Kidney (tissue), 14 donors: ENCODE results near the gene AGPAT3. TPM values are rescaled to one million over a fixed set of nuclear protein-coding genes. Genes with fewer than 3 reads are reported as not detected.
A peak's percentile ranks its signal among the peaks of the same experiment; 100 is the strongest.

ENCODE experiments used
- DNase-seq, 5 donors: peaks; one replicate each; pipeline ENCODE4 v3.0.0-alpha.2; 2013 to 2020
- FAIRE-seq: peaks from 2 replicates; lab custom pipeline; 2012; peaks lifted over from hg19 to GRCh38; lab: Jason Lieb, UNC
- H3K27ac ChIP-seq, 2 donors: one replicate each; pipeline ENCODE4 v1.7.0; 2013; ENCODE audit warnings: low read depth in 2 of 2, low read length in 2 of 2, inconsistent platforms in 1 of 2
- H3K27me3 ChIP-seq: one replicate; pipeline ENCODE4 v1.7.1; 2013; ENCODE audit warnings: low read length, inconsistent platforms; ENCODE audit not compliant: control insufficient read depth, insufficient read depth
- H3K36me3 ChIP-seq, 3 donors: one replicate each; pipeline versions ENCODE4 v1.7.0 to v1.7.1; 2013; ENCODE audit warnings: low read length in 3 of 3, control low read depth in 1 of 3, inconsistent platforms in 1 of 3; ENCODE audit not compliant: insufficient read depth in 3 of 3, control insufficient read depth in 2 of 3
- H3K4me1 ChIP-seq, 3 donors: one replicate each; pipeline versions ENCODE4 v1.7.0 to v1.7.1; 2013; ENCODE audit warnings: low read length in 3 of 3, inconsistent platforms in 1 of 3, low read depth in 1 of 3; ENCODE audit not compliant: control insufficient read depth in 2 of 3, insufficient read depth in 2 of 3
- H3K4me3 ChIP-seq, 3 donors: one replicate each; pipeline versions ENCODE4 v1.7.0 to v1.8.1; 2013; ENCODE audit warnings: low read length in 3 of 3, control low read depth in 1 of 3, inconsistent platforms in 1 of 3
- H3K9ac ChIP-seq, 3 donors: one replicate each; pipeline versions ENCODE4 v1.7.0 to v1.7.1; 2013; ENCODE audit warnings: low read length in 3 of 3, control low read depth in 1 of 3, inconsistent platforms in 1 of 3
- H3K9me3 ChIP-seq, 3 donors: one replicate each; pipeline versions ENCODE4 v1.7.0 to v1.7.1; 2013; ENCODE audit warnings: low read length in 3 of 3, control low read depth in 1 of 3, inconsistent platforms in 1 of 3; ENCODE audit not compliant: control insufficient read depth in 2 of 3, insufficient read depth in 1 of 3
- intact Hi-C: fragments of 100-400 bp; cut with DNase I; formaldehyde crosslinking; loops from one replicate; pipeline ENCODE4 v1.11.1; 2022
- polyA plus RNA-seq: library from polyadenylated mRNA; stranded (reverse); fragments of 350-450 nt; fragmentation: Illumina TruSeq; extraction: RNeasy Lipid Tissue Mini Kit (QIAGEN cat#74804); gene quantifications from one replicate; pipeline ENCODE4 v1.2.3, GENCODE V29; 2014; ENCODE audit warnings: low read depth, low replicate concordance; ENCODE audit not compliant: insufficient read depth
- total RNA-seq: library from RNA; stranded (reverse); fragmentation: NEBNext Ultra II Directional; extraction: Animal tissue kit (Norgen Biotek cat#: 25700); gene quantifications from one replicate; pipeline ENCODE4 v1.2.1, GENCODE V29; 2021
- TF ChIP-seq, protein P1 (sequence below): IDR thresholded peaks from 3 replicates; pipeline ENCODE4 v1.5.1; 2012; ENCODE audit warnings: mild to moderate bottlenecking, moderate library complexity, borderline replicate concordance; ENCODE audit not compliant: insufficient read depth; ENCODE audit errors: extremely low read depth
- donor health status: control.
- donor health status: control.
- donor health status: control.
- donor health status: control.
- donor health status: control.
- donor health status: DM: yes; HTN: yes; CAD: no.
- donor health status: Normal renal cell carcinoma (clear cell type).

AGPAT3 gene
- total and polyA plus RNA-seq, 2 donors from 2014 or later = 40.3 to 86.2 TPM

GRCh38 chr21:43817157-43818086 is 47.6 kb upstream of the AGPAT3 start:
- Histone ChIP-seq H3K27ac (no peak overlapping the region), H3K27me3 (no peaks in the 10 kb centered on the region), H3K4me3 (no peak overlapping the region), H3K9me3 (peaks cover 0 to 7% (median 0%) of the 10 kb centered on the region in 3 donors), H3K9ac (no peak overlapping the region), H3K4me1 (peaks cover 0 to 3% (median 0%) of the 10 kb centered on the region in 3 donors), H3K36me3 (no peaks in the 10 kb centered on the region)
- TF ChIP-seq, protein P1, sequence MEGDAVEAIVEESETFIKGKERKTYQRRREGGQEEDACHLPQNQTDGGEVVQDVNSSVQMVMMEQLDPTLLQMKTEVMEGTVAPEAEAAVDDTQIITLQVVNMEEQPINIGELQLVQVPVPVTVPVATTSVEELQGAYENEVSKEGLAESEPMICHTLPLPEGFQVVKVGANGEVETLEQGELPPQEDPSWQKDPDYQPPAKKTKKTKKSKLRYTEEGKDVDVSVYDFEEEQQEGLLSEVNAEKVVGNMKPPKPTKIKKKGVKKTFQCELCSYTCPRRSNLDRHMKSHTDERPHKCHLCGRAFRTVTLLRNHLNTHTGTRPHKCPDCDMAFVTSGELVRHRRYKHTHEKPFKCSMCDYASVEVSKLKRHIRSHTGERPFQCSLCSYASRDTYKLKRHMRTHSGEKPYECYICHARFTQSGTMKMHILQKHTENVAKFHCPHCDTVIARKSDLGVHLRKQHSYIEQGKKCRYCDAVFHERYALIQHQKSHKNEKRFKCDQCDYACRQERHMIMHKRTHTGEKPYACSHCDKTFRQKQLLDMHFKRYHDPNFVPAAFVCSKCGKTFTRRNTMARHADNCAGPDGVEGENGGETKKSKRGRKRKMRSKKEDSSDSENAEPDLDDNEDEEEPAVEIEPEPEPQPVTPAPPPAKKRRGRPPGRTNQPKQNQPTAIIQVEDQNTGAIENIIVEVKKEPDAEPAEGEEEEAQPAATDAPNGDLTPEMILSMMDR = no peak
- DNase-seq = peak in 1 of 5 donors; percentile 67
- intact Hi-C loops = no loop called here
- no peak for FAIRE-seq

GRCh38 chr21:43818685-43819084 is 46.3 kb upstream of the AGPAT3 start:
- no peak overlapping the region for H3K9ac ChIP-seq
- intact Hi-C loops = no loop called here
- peaks cover 0 to 3% (median 0%) of the 10 kb centered on the region in 3 donors for H3K4me1 ChIP-seq
- H3K27me3 ChIP-seq = no peaks in the 10 kb centered on the region
- no peak overlapping the region for H3K27ac ChIP-seq
- H3K36me3 ChIP-seq = no peaks in the 10 kb centered on the region
- H3K4me3 ChIP-seq = no peak overlapping the region
- no peak for FAIRE-seq
- TF ChIP-seq, protein P1 = no peak
- peaks cover 0 to 7% (median 0%) of the 10 kb centered on the region in 3 donors for H3K9me3 ChIP-seq
- DNase-seq = peak in 1 of 5 donors; percentile 14

DNA sequence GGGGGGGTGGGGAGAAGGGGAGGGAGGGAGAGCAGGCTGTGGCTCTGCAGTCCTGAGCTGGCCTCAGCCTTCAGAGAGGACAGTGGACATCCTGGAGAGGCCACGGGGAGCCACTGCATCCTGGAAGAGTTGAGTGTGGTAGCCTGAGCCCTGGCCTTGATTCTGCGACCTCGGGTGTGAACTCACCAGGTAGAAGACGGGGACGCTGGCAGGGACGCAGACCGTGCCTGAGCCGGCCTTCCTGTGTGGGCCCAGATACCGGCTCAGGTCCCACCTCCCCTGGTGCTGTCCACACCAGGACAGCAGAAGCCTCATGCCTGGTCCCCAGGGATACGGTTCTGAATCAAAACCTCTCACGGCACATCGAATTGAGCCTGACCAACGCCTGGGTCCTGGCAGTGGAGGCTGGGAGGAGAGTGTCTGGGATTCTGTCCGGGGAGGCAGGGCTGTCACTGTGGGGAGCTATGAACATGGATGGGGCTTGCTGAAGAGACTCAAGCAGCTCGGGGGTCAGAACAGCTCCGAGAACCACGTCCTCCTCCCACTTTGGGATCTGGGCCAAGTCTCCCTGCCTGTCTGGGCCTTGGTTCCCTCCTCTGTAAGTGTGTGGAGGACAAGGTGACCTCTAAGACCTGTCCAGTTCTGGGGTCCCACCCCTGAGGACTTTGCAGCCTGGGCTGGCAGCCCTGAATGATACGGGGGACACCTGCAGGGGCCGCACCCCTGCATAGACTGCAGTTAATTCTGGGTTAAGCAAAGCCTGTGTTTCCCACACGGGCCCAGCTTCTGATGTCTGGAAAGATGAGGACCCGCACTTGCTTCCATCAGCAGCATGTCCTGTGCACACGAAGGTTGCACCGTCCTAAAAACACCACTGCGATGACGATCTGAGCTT is 45.3 kb upstream of the AGPAT3 start:
- Histone ChIP-seq H3K4me3 (no peak overlapping the region), H3K9ac (no peak overlapping the region), H3K27ac (no peak overlapping the region), H3K36me3 (no peaks in the 10 kb centered on the region), H3K27me3 (no peaks in the 10 kb centered on the region), H3K4me1 (no peaks in the 10 kb centered on the region), H3K9me3 (peaks cover 0 to 7% (median 0%) of the 10 kb centered on the region in 3 donors)
- TF ChIP-seq, protein P1 = no peak
- DNase-seq (peak in 1 of 5 donors; percentile 63), FAIRE-seq (no peak)
- intact Hi-C loops = no loop called here
